ENCODE data around the gene DDX1. TPM values are rescaled to one million over a fixed set of nuclear protein-coding genes. Genes with fewer than 3 reads are reported as not detected.

Gene DDX1
- total RNA-seq, 1 experiment from 2014 or later = 115 TPM

DNA sequence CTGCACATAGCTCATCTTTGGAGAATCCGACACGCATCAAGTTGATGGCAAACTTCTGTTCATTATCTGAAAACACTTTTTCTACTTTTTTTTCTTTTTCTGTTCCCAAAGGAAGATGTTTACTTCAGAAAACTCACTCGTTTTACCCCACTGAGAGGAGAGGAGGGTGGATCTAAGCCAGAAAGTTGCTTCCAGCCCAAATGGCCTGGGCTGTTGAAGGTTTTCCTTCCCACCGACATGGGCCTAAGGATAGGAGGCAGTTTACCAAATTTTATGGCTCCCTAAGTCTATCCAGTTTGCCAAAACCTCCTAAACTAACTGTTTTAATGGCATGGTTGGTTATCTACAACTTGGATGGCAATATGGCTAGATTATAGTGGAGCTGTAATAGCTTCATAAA is 70.4 kb downstream of the DDX1 start:
- Mint-ChIP-seq H3K4me3 (no peak overlapping the region), H3K27ac (no peak overlapping the region), H3K4me1 (no peaks in the 10 kb centered on the region), H3K9me3 (peaks cover 14% of the 10 kb centered on the region), H3K27me3 (ENCODE audit: low read depth) (no peaks in the 10 kb centered on the region), H3K36me3 (no peaks in the 10 kb centered on the region)
- DNase-seq (ENCODE audit: low spot score) (no peak), ATAC-seq (no peak)
- POLR2A ChIA-PET = no interaction called here
- CTCF ChIA-PET = no interaction called here
- TF ChIP-seq RORB (CRISPR knock-in tag; IDR thresholded peaks at IDR 0.05) (no peak), ZBTB21 (CRISPR knock-in tag; IDR thresholded peaks at IDR 0.05; ENCODE audit: borderline replicate concordance) (no peak)
- TF ChIP-seq, protein P1, sequence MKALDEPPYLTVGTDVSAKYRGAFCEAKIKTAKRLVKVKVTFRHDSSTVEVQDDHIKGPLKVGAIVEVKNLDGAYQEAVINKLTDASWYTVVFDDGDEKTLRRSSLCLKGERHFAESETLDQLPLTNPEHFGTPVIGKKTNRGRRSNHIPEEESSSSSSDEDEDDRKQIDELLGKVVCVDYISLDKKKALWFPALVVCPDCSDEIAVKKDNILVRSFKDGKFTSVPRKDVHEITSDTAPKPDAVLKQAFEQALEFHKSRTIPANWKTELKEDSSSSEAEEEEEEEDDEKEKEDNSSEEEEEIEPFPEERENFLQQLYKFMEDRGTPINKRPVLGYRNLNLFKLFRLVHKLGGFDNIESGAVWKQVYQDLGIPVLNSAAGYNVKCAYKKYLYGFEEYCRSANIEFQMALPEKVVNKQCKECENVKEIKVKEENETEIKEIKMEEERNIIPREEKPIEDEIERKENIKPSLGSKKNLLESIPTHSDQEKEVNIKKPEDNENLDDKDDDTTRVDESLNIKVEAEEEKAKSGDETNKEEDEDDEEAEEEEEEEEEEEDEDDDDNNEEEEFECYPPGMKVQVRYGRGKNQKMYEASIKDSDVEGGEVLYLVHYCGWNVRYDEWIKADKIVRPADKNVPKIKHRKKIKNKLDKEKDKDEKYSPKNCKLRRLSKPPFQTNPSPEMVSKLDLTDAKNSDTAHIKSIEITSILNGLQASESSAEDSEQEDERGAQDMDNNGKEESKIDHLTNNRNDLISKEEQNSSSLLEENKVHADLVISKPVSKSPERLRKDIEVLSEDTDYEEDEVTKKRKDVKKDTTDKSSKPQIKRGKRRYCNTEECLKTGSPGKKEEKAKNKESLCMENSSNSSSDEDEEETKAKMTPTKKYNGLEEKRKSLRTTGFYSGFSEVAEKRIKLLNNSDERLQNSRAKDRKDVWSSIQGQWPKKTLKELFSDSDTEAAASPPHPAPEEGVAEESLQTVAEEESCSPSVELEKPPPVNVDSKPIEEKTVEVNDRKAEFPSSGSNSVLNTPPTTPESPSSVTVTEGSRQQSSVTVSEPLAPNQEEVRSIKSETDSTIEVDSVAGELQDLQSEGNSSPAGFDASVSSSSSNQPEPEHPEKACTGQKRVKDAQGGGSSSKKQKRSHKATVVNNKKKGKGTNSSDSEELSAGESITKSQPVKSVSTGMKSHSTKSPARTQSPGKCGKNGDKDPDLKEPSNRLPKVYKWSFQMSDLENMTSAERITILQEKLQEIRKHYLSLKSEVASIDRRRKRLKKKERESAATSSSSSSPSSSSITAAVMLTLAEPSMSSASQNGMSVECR (CRISPR knock-in tag; IDR thresholded peaks at IDR 0.05; ENCODE audit: borderline replicate concordance) = no peak

DNA sequence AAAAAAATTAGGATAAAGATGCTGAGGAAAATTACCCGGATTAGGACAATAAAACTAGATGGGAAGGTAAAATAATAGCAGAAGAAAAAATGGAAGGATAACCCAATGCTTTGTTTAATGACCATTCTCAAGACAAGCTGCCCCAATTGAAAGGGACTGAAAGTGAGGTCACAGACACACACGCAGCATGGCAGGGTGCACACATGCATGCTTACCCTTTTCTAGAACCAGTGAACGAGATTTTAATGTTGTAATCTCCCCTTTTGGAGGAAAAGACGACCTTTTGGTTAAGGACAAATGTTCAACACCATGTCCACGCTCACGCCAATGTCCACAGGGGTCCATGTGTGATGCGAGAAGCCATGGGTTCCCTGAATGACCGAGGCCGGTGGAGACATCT is 70.9 kb downstream of the DDX1 start:
- H3K4me1 Mint-ChIP-seq = no peaks in the 10 kb centered on the region
- ChIA-PET POLR2A (no interaction called here), CTCF (no interaction called here)
- DNase-seq (ENCODE audit: low spot score) (no peak), ATAC-seq (no peak)
- no peaks in the 10 kb centered on the region for H3K27me3 Mint-ChIP-seq (ENCODE audit: low read depth)
- H3K27ac Mint-ChIP-seq = no peak overlapping the region
- TF ChIP-seq, protein P2, sequence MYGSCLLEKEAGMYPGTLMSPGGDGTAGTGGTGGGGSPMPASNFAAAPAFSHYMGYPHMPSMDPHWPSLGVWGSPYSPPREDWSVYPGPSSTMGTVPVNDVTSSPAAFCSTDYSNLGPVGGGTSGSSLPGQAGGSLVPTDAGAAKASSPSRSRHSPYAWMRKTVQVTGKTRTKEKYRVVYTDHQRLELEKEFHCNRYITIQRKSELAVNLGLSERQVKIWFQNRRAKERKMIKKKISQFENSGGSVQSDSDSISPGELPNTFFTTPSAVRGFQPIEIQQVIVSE (CRISPR knock-in tag; IDR thresholded peaks at IDR 0.05; ENCODE audit: borderline replicate concordance) = no peak
- TF ChIP-seq NFE2L1 (CRISPR knock-in tag; IDR thresholded peaks at IDR 0.05) = no peak
- TF ChIP-seq ELF4 (CRISPR knock-in tag; IDR thresholded peaks at IDR 0.05; ENCODE audit: low read depth) = no peak
- H3K9me3 Mint-ChIP-seq = peaks cover 14% of the 10 kb centered on the region
- H3K4me3 Mint-ChIP-seq = no peak overlapping the region
- H3K36me3 Mint-ChIP-seq = no peaks in the 10 kb centered on the region

DNA sequence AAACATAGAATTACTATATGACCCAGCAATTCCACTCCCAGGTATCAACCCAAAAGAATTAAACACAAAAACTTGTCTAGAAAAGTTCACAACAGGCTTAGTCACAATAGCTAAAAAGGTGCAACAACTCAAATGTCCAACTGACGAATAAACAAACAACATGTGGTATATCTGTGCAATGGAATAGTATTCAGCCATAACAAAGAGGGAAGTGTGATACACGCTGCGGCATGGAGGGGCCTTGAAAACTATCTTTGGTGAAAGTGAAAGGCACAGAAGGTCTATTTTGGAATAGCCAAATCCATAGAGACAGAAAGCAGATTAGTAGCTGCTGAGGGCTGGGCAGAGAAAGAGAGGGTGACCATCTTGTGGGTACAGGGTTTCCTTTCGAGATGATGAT is 72.1 kb downstream of the DDX1 start:
- no peak overlapping the region for H3K27ac Mint-ChIP-seq
- ATAC-seq (no peak), DNase-seq (ENCODE audit: low spot score) (no peak)
- H3K4me3 Mint-ChIP-seq = no peak overlapping the region
- ChIA-PET CTCF (interaction anchor here (0.6 kb wide), 1 partner anchor 63 kb away, joined by 3 read pairs; no protein-coding TSS in a partner anchor), POLR2A (no interaction called here)
- peaks cover 3% of the 10 kb centered on the region for H3K4me1 Mint-ChIP-seq
- H3K27me3 Mint-ChIP-seq (ENCODE audit: low read depth) = no peaks in the 10 kb centered on the region; the same call in 1 of the 2 replicates
- TF ChIP-seq ZBTB21 (CRISPR knock-in tag; IDR thresholded peaks at IDR 0.05; ENCODE audit: borderline replicate concordance) (no peak), TCF7 (CRISPR knock-in tag; IDR thresholded peaks at IDR 0.05; ENCODE audit: low read depth) (no peak), SMAD3 (CRISPR knock-in tag; IDR thresholded peaks at IDR 0.05; ENCODE audit: borderline replicate concordance) (no peak), HMGA2 (CRISPR knock-in tag; IDR thresholded peaks at IDR 0.05) (no peak), JAZF1 (CRISPR knock-in tag; IDR thresholded peaks at IDR 0.05) (no peak), ELF4 (CRISPR knock-in tag; IDR thresholded peaks at IDR 0.05; ENCODE audit: low read depth) (no peak), TEAD4 (CRISPR knock-in tag; IDR thresholded peaks at IDR 0.05) (no peak), ZNF232 (CRISPR knock-in tag; IDR thresholded peaks at IDR 0.05) (no peak)
- TF ChIP-seq, protein P3, sequence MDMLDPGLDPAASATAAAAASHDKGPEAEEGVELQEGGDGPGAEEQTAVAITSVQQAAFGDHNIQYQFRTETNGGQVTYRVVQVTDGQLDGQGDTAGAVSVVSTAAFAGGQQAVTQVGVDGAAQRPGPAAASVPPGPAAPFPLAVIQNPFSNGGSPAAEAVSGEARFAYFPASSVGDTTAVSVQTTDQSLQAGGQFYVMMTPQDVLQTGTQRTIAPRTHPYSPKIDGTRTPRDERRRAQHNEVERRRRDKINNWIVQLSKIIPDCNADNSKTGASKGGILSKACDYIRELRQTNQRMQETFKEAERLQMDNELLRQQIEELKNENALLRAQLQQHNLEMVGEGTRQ (CRISPR knock-in tag; IDR thresholded peaks at IDR 0.05) = no peak
- TF ChIP-seq, protein P4, sequence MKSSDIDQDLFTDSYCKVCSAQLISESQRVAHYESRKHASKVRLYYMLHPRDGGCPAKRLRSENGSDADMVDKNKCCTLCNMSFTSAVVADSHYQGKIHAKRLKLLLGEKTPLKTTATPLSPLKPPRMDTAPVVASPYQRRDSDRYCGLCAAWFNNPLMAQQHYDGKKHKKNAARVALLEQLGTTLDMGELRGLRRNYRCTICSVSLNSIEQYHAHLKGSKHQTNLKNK (CRISPR knock-in tag; IDR thresholded peaks at IDR 0.05) = no peak
- H3K9me3 Mint-ChIP-seq = peaks cover 11% of the 10 kb centered on the region
- no peaks in the 10 kb centered on the region for H3K36me3 Mint-ChIP-seq

Data from WTC11 (cell line).